GM23338 (cell line): ENCODE results near the gene TEDC1.

Experiments used
- CREB1 ChIP-seq: fragments of 250-450 bp; sonication (Bioruptor Pico); IDR thresholded peaks from 2 replicates; pipeline ENCODE4 v1.5.0; 2020; ENCODE audit warnings: low read depth, mild to moderate bottlenecking, moderate library complexity
- CTCF ChIP-seq, 2 experiments: fragments of 200-600 bp in 1 of 2; sonication (generic) in 1 of 2; conservative IDR thresholded peaks; 2 replicates each; pipeline versions ENCODE4 v1.5.1 to v1.6.1; 2016 to 2017; ENCODE audit warnings: antibody characterized with exemption in 2 of 2, low read depth in 2 of 2, mild to moderate bottlenecking in 2 of 2, moderate library complexity in 1 of 2
- ETS1 ChIP-seq: IDR thresholded peaks from 2 replicates; pipeline ENCODE4 v1.6.1; 2016; ENCODE audit warnings: antibody characterized with exemption
- EZH2 ChIP-seq: fragments of 200-600 bp; sonication (generic); IDR thresholded peaks from one replicate; pipeline ENCODE4 v1.8.0; 2017; ENCODE audit warnings: antibody characterized with exemption, mild to moderate bottlenecking, low read depth; ENCODE audit not compliant: unreplicated experiment
- EZH2phosphoT487 ChIP-seq: fragments of 200-600 bp; sonication (generic); IDR thresholded peaks from one replicate; pipeline ENCODE4 v1.8.1; 2018; ENCODE audit warnings: antibody characterized with exemption; ENCODE audit not compliant: unreplicated experiment
- JUNB ChIP-seq: IDR thresholded peaks from one replicate; pipeline ENCODE4 v1.6.1; 2016; ENCODE audit warnings: antibody characterized with exemption; ENCODE audit not compliant: unreplicated experiment
- NANOG ChIP-seq: IDR thresholded peaks from 2 replicates; pipeline ENCODE4 v1.6.1; 2016; ENCODE audit warnings: antibody characterized with exemption, borderline replicate concordance
- POLR2AphosphoS5 ChIP-seq: IDR thresholded peaks from 2 replicates; pipeline ENCODE4 v1.6.1; 2016; ENCODE audit warnings: antibody characterized with exemption, low read depth
- REST ChIP-seq: IDR thresholded peaks from one replicate; pipeline ENCODE4 v1.6.1; 2018; ENCODE audit warnings: antibody characterized with exemption; ENCODE audit not compliant: unreplicated experiment
- STAT1 ChIP-seq: IDR thresholded peaks from one replicate; pipeline ENCODE4 v1.6.1; 2016; ENCODE audit warnings: antibody characterized with exemption; ENCODE audit not compliant: unreplicated experiment
- ZNF114 ChIP-seq: fragments of 250-450 bp; sonication (Bioruptor Pico); IDR thresholded peaks from 2 replicates; pipeline ENCODE4 v1.5.0; 2020; ENCODE audit warnings: mild to moderate bottlenecking, moderate library complexity
- ZNF331 ChIP-seq: fragments of 250-450 bp; sonication (Bioruptor Pico); IDR thresholded peaks from 2 replicates; pipeline ENCODE4 v1.5.0; 2020; ENCODE audit warnings: low read depth, mild to moderate bottlenecking, moderate library complexity
- ZNF462 ChIP-seq: fragments of 250-450 bp; sonication (Bioruptor Pico); IDR thresholded peaks from 2 replicates; pipeline ENCODE4 v1.5.0; 2020; ENCODE audit warnings: mild to moderate bottlenecking, moderate library complexity

- TF ChIP-seq EZH2phosphoT487 (no peak), ETS1 (no peak), CTCF (conservative IDR thresholded peaks at IDR 0.05; ENCODE audit: low read depth in 2 of 2) (no peak), REST (no peak), EZH2 (no peak), POLR2AphosphoS5 (no peak), CREB1 (CRISPR knock-in tag) (no peak), JUNB (no peak), ZNF114 (CRISPR knock-in tag) (no peak), STAT1 (no peak), NANOG (no peak), ZNF331 (CRISPR knock-in tag) (no peak), ZNF462 (CRISPR knock-in tag) (no peak)
Measured at GRCh38 chr14:105517096-105517495, 26.1 kb downstream of the TEDC1 start.
